ENCODE data around the gene PIMREG.

GRCh38 chr17:6455321-6455705 is 11.1 kb downstream of the PIMREG start:
- TF ChIP-seq CTCF (IDR thresholded peaks at IDR 0.05; ENCODE audit: poor library complexity) (no peak), EZH2 (IDR thresholded peaks at IDR 0.05; ENCODE audit: borderline replicate concordance) (no peak)

Measured in hepatocyte (in vitro differentiated cells).